Vagina (tissue), 2 donors: ENCODE results near the gene SVEP1. TPM values are rescaled to one million over a fixed set of nuclear protein-coding genes. Genes with fewer than 3 reads are reported as not detected.

Experiments used
- DNase-seq, 2 donors: peaks; one replicate each; pipeline ENCODE4 v3.0.0-alpha.2; 2017; ENCODE audit errors: extremely low spot score in 2 of 2
- H3K27ac ChIP-seq: fragments of 200-600 bp; sonication (generic); one replicate; pipeline ENCODE4 v1.5.1; 2019
- H3K27me3 ChIP-seq: fragments of 200-600 bp; sonication (generic); one replicate; pipeline ENCODE4 v1.5.1; 2019
- H3K36me3 ChIP-seq, 2 donors: fragments of 200-600 bp; sonication (generic); one replicate each; pipeline ENCODE4 v1.5.1; 2017 to 2019
- H3K4me1 ChIP-seq: fragments of 200-600 bp; sonication (generic); one replicate; pipeline ENCODE4 v1.5.1; 2019
- H3K4me3 ChIP-seq, 2 donors: fragments of 200-600 bp; sonication (generic); 1 replicate in 1 of 2; 2 replicates in 1 of 2; pipeline ENCODE4 v1.5.1; 2016 to 2019
- H3K9me3 ChIP-seq: fragments of 200-600 bp; sonication (generic); one replicate; pipeline ENCODE4 v1.5.1; 2019
- POLR2A ChIP-seq, 2 donors: fragments of 450-650 bp; IDR thresholded peaks; one replicate each; pipeline ENCODE4 v1.6.1; 2017; ENCODE audit warnings: antibody characterized with exemption in 2 of 2, mild to moderate bottlenecking in 2 of 2, moderate library complexity in 2 of 2
- POLR2AphosphoS5 ChIP-seq, 2 donors: sonication (generic); formaldehyde crosslinking; IDR thresholded peaks; one replicate each; pipeline ENCODE4 v1.9.0; 2017; ENCODE audit warnings: antibody characterized with exemption in 2 of 2, mild to moderate bottlenecking in 2 of 2, low read depth in 1 of 2; ENCODE audit not compliant: insufficient read depth in 1 of 2
- intact Hi-C: fragments of 100-400 bp; cut with DNase I; formaldehyde crosslinking; loops from one replicate; pipeline ENCODE4 v1.15.1; 2023
- total RNA-seq: library from RNA; depleted of rRNA; stranded (reverse); fragments of >200 nt; gene quantifications from one replicate; pipeline ENCODE4 v1.2.3, GENCODE V29; 2016
- TF ChIP-seq, protein P1 (sequence below), 3 experiments: fragments of 450-650 bp in 2 of 3; fragments of 200-600 bp in 1 of 3; sonication (generic) in 1 of 3; IDR thresholded peaks; one replicate each; pipeline ENCODE4 v1.5.1; 2017 to 2019; ENCODE audit warnings: antibody characterized with exemption in 3 of 3, mild to moderate bottlenecking in 2 of 3, moderate library complexity in 2 of 3

The SVEP1 gene
- total RNA-seq, 1 donor from 2014 or later, result 84.5 TPM

GRCh38 chr9:110575169-110575568, 4.4 kb downstream of the SVEP1 start:
- no peak overlapping the region for H3K4me3 ChIP-seq
- no peaks in the 10 kb centered on the region for H3K36me3 ChIP-seq
- DNase-seq, result no peak
- no peak for TF ChIP-seq POLR2AphosphoS5 (IDR thresholded peaks at IDR 0.05; ENCODE audit: insufficient read depth in 1 of 2, low read depth in 1 of 2)
- no peak for TF ChIP-seq POLR2A (IDR thresholded peaks at IDR 0.05)
- TF ChIP-seq, protein P1, sequence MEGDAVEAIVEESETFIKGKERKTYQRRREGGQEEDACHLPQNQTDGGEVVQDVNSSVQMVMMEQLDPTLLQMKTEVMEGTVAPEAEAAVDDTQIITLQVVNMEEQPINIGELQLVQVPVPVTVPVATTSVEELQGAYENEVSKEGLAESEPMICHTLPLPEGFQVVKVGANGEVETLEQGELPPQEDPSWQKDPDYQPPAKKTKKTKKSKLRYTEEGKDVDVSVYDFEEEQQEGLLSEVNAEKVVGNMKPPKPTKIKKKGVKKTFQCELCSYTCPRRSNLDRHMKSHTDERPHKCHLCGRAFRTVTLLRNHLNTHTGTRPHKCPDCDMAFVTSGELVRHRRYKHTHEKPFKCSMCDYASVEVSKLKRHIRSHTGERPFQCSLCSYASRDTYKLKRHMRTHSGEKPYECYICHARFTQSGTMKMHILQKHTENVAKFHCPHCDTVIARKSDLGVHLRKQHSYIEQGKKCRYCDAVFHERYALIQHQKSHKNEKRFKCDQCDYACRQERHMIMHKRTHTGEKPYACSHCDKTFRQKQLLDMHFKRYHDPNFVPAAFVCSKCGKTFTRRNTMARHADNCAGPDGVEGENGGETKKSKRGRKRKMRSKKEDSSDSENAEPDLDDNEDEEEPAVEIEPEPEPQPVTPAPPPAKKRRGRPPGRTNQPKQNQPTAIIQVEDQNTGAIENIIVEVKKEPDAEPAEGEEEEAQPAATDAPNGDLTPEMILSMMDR (IDR thresholded peaks at IDR 0.05), result no peak
- intact Hi-C loops, result no loop called here
- H3K9me3 ChIP-seq, result no peaks in the 10 kb centered on the region
- no peak overlapping the region for H3K27ac ChIP-seq
- no peaks in the 10 kb centered on the region for H3K27me3 ChIP-seq
- peaks cover 3% of the 10 kb centered on the region for H3K4me1 ChIP-seq

DNA sequence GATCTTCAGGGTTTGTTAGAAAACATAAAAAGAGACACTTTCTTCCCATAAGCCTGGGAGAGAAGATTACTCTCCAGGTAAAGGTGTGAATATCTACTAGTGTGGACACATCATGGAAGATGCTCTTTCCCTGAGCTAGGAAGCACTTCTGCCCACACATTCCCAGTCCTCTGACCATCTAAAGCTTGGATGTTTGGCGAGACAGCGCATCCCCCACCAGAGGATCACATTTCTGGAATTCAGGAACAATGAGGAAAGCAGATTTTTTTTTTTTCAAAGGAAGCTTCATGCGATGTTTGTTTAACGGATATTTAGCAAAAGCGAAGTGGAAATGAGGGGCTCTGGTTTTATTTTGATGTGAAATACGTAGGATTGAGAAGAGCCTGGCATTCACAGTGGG, 6.2 kb downstream of the SVEP1 start:
- Histone ChIP-seq H3K36me3 (no peaks in the 10 kb centered on the region), H3K27ac (no peak overlapping the region), H3K9me3 (no peaks in the 10 kb centered on the region), H3K4me1 (no peaks in the 10 kb centered on the region), H3K4me3 (no peak overlapping the region), H3K27me3 (no peaks in the 10 kb centered on the region)
- intact Hi-C loops, result no loop called here
- no peak for DNase-seq
- TF ChIP-seq, protein P1 (IDR thresholded peaks at IDR 0.05), result no peak
- no peak for TF ChIP-seq POLR2A (IDR thresholded peaks at IDR 0.05)
- TF ChIP-seq POLR2AphosphoS5 (IDR thresholded peaks at IDR 0.05; ENCODE audit: insufficient read depth in 1 of 2, low read depth in 1 of 2), result no peak

DNA sequence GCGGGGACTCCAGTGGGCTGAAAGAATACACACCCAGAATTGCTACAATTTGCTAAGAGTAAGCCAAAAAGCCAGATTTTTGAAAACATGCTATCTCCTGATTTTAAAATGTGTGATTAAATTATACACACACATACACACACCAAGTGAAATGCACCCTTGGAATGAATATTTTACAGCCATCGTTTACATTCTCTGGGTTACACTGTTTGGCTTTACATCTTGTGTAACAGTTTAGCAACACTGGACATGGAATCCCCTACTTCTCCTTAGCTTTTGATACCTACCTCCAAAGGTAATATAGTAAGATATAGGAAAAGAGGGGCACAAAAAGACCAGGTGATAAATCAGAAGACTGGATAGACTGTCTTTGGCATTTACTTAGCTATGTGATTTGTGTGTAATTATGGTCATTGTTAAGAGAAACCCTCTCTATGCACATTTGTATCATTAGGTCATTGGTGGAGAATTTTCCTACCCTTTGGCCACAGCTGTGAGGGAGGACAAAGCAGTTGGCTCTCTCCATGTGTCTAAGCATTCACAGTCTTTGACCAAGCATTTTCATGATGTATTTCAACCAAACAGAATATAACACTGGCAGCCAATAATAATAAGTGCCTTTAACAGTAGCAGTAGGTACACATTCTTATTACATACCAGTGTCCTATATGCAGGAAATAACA, 7.6 kb downstream of the SVEP1 start:
- no peaks in the 10 kb centered on the region for H3K4me1 ChIP-seq
- H3K27ac ChIP-seq, result no peak overlapping the region
- TF ChIP-seq POLR2A (IDR thresholded peaks at IDR 0.05) (no peak), POLR2AphosphoS5 (IDR thresholded peaks at IDR 0.05; ENCODE audit: insufficient read depth in 1 of 2, low read depth in 1 of 2) (no peak)
- TF ChIP-seq, protein P1 (IDR thresholded peaks at IDR 0.05), result no peak
- H3K9me3 ChIP-seq, result no peaks in the 10 kb centered on the region
- H3K4me3 ChIP-seq, result no peak overlapping the region
- no peaks in the 10 kb centered on the region for H3K36me3 ChIP-seq
- no peaks in the 10 kb centered on the region for H3K27me3 ChIP-seq
- DNase-seq, result no peak
- intact Hi-C loops, result no loop called here

DNA sequence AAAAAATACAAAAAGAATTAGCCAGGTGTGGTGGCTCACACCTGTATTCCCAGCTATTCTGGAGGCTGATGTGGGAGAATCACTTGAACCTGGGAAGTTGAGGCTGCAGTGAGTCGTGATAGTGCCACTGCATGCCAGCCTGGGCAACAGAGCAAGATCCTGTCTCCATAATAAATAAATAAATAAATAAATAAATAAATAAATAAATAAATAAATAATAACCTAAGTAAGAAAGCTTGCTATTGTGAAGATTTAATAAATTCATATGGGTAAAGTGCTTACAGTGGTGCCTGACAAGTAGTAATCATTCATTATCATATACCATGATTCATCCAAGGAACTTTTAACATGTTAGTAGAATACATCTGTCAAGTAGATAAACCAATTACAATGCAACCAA, 13.4 kb downstream of the SVEP1 start:
- Histone ChIP-seq H3K9me3 (no peaks in the 10 kb centered on the region), H3K4me3 (no peak overlapping the region), H3K27ac (no peak overlapping the region), H3K27me3 (no peaks in the 10 kb centered on the region), H3K4me1 (no peaks in the 10 kb centered on the region), H3K36me3 (no peaks in the 10 kb centered on the region)
- TF ChIP-seq, protein P1 (IDR thresholded peaks at IDR 0.05), result no peak
- TF ChIP-seq POLR2A (IDR thresholded peaks at IDR 0.05) (no peak), POLR2AphosphoS5 (IDR thresholded peaks at IDR 0.05; ENCODE audit: insufficient read depth in 1 of 2, low read depth in 1 of 2) (no peak)
- intact Hi-C loops, result no loop called here
- no peak for DNase-seq

DNA sequence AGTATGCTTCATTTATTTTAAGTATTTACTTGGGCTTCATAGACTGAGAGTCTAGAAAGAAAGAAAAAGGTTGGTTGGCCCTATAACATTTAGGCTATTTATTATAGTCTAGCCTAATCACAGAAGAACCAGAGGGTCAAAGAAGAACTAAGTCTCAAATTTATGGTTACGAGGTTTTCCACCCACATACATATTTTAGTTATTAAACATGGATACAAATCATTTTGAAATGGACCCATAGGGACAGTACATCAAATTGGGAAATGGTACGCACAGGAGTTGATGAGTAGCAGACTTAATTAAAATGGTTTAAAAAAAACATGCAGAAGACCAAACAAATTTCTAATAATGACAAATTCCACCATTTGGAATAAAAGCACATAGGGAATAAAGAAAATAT, 17.7 kb downstream of the SVEP1 start:
- intact Hi-C loops, result no loop called here
- Histone ChIP-seq H3K27ac (no peak overlapping the region), H3K36me3 (no peaks in the 10 kb centered on the region), H3K4me3 (no peak overlapping the region), H3K4me1 (no peaks in the 10 kb centered on the region), H3K27me3 (no peaks in the 10 kb centered on the region), H3K9me3 (no peaks in the 10 kb centered on the region)
- TF ChIP-seq POLR2A (IDR thresholded peaks at IDR 0.05), result no peak
- TF ChIP-seq, protein P1 (IDR thresholded peaks at IDR 0.05), result no peak
- no peak for TF ChIP-seq POLR2AphosphoS5 (IDR thresholded peaks at IDR 0.05; ENCODE audit: insufficient read depth in 1 of 2, low read depth in 1 of 2)
- no peak for DNase-seq
